KMS-11 (cell line): ENCODE data around the gene MAST4.

Experiments
- H2AFZ ChIP-seq: fragments of 200-600 bp; sonication (generic); 2 replicates; pipeline ENCODE4 v1.6.1; 2016; ENCODE audit warnings: antibody characterized with exemption, mixed run types, low read depth
- H3K27ac ChIP-seq: fragments of 200-600 bp; sonication (generic); 2 replicates; pipeline ENCODE4 v1.6.1; 2016; ENCODE audit warnings: mild to moderate bottlenecking, mixed run types
- H3K27me3 ChIP-seq: fragments of 200-600 bp; sonication (generic); 2 replicates; pipeline ENCODE4 v1.6.1; 2017; ENCODE audit warnings: mild to moderate bottlenecking, low read depth, mixed run types, moderate library complexity; ENCODE audit not compliant: insufficient read depth
- H3K36me3 ChIP-seq: fragments of 200-600 bp; sonication (generic); 2 replicates; pipeline ENCODE4 v1.6.1; 2017; ENCODE audit warnings: mild to moderate bottlenecking, mixed run types; ENCODE audit not compliant: insufficient read depth
- H3K4me1 ChIP-seq: fragments of 200-600 bp; sonication (generic); 2 replicates; pipeline ENCODE4 v1.6.1; 2016; ENCODE audit warnings: mild to moderate bottlenecking, low read depth, mixed run types; ENCODE audit not compliant: poor library complexity, severe bottlenecking
- H3K4me2 ChIP-seq: fragments of 200-600 bp; sonication (generic); 2 replicates; pipeline ENCODE4 v1.7.0; 2016; ENCODE audit warnings: mild to moderate bottlenecking, mixed run types
- H3K4me3 ChIP-seq: fragments of 200-600 bp; sonication (generic); IDR thresholded peaks from 2 replicates; pipeline ENCODE4 v1.6.1; 2017; ENCODE audit warnings: low read depth, low read length, mixed read lengths; ENCODE audit not compliant: insufficient read depth
- H3K79me2 ChIP-seq: fragments of 200-600 bp; sonication (generic); 2 replicates; pipeline ENCODE4 v1.6.1; 2016; ENCODE audit warnings: low read depth, mixed run types; ENCODE audit not compliant: insufficient read depth
- H3K9ac ChIP-seq: fragments of 200-600 bp; sonication (generic); 2 replicates; pipeline ENCODE4 v1.6.1; 2016; ENCODE audit warnings: mild to moderate bottlenecking, mixed run types
- H4K20me1 ChIP-seq: fragments of 200-600 bp; sonication (generic); 2 replicates; pipeline ENCODE4 v1.6.1; 2016; ENCODE audit warnings: mild to moderate bottlenecking, mixed run types; ENCODE audit not compliant: insufficient read depth
- TF ChIP-seq, protein P1 (sequence below): fragments of 200-600 bp; sonication (generic); conservative IDR thresholded peaks from 2 replicates; pipeline ENCODE4 v1.6.1; 2017; ENCODE audit warnings: low read depth, mild to moderate bottlenecking, antibody characterized with exemption, low read length, moderate library complexity, mixed read lengths

The MAST4 gene

DNA sequence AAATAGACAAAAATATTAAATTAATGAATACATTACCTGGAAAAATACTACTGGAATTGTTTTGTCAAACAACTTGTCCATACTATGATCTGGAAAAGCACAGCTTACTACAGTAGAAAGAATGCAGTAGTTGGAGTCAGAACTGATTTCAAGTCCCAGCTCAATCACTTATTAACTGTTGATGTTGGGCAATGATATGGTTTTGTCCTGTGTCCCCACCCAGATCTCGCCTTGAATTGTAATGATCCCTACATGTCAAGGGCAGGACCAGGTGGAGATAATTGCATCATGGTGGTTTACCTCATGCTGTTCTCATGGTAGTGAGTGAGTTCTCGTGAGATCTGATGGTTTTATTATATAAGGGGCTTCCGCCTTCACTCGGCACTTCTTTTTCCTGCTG is 352.9 kb downstream of the MAST4 start:
- TF ChIP-seq, protein P1, sequence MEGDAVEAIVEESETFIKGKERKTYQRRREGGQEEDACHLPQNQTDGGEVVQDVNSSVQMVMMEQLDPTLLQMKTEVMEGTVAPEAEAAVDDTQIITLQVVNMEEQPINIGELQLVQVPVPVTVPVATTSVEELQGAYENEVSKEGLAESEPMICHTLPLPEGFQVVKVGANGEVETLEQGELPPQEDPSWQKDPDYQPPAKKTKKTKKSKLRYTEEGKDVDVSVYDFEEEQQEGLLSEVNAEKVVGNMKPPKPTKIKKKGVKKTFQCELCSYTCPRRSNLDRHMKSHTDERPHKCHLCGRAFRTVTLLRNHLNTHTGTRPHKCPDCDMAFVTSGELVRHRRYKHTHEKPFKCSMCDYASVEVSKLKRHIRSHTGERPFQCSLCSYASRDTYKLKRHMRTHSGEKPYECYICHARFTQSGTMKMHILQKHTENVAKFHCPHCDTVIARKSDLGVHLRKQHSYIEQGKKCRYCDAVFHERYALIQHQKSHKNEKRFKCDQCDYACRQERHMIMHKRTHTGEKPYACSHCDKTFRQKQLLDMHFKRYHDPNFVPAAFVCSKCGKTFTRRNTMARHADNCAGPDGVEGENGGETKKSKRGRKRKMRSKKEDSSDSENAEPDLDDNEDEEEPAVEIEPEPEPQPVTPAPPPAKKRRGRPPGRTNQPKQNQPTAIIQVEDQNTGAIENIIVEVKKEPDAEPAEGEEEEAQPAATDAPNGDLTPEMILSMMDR: no peak
- Histone ChIP-seq H3K27me3 (no peaks in the 10 kb centered on the region), H3K79me2 (no peaks in the 10 kb centered on the region), H3K9ac (no peak overlapping the region), H3K4me3 (no peak overlapping the region), H4K20me1 (no peaks in the 10 kb centered on the region), H3K27ac (no peak overlapping the region), H3K36me3 (no peaks in the 10 kb centered on the region), H2AFZ (no peak overlapping the region), H3K4me1 (peaks cover 3% of the 10 kb centered on the region), H3K4me2 (no peak overlapping the region)

DNA sequence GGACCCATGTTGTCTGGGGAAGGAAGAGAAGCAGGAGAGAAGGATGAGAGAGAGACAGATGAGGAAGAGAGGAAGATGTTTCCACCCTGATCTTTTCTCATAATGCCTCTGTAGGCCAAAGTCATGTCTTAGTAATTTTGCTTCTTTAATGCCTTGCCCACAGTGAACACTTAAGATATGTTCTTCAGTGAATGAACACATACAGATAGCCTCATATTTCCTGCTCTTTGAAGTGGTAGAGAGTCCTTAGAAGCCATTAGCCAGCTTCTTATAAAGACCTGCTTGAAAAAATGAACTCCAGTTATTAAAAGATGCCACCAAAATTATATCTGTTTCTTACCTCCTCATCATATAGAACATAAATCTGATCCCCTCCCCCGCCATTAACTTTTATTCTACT is 356.0 kb downstream of the MAST4 start:
- Histone ChIP-seq H2AFZ (no peak overlapping the region), H3K27me3 (no peaks in the 10 kb centered on the region), H4K20me1 (no peaks in the 10 kb centered on the region), H3K9ac (no peak overlapping the region), H3K79me2 (no peaks in the 10 kb centered on the region), H3K4me3 (no peak overlapping the region), H3K36me3 (no peaks in the 10 kb centered on the region), H3K27ac (no peak overlapping the region), H3K4me2 (no peak overlapping the region), H3K4me1 (no peaks in the 10 kb centered on the region)
- TF ChIP-seq, protein P1: no peak

DNA sequence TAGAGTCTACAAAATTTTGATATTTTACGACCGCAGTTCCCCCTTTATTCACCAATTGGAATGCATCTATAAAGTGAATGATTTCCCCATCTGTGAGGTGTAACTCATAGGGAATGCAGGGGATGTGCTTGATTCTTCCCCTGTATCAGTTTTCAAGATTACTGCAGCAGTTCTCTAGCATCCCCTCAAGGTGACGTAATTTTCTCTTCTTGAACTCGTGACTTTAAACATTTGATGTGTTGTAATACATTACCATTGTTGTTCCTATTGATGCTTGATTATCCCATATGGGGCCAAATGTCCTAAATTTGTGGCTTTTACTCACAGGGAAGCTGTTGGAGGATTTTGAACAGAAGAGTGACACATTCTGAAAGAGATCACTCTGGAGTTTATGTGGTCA is 360.2 kb downstream of the MAST4 start:
- no peak overlapping the region for H2AFZ ChIP-seq
- H3K36me3 ChIP-seq: no peaks in the 10 kb centered on the region
- H3K27me3 ChIP-seq: no peaks in the 10 kb centered on the region
- H3K79me2 ChIP-seq: no peaks in the 10 kb centered on the region
- H3K4me2 ChIP-seq: no peak overlapping the region
- no peak overlapping the region for H3K9ac ChIP-seq
- TF ChIP-seq, protein P1: no peak
- no peak overlapping the region for H3K4me3 ChIP-seq
- H3K4me1 ChIP-seq: no peaks in the 10 kb centered on the region
- no peak overlapping the region for H3K27ac ChIP-seq
- H4K20me1 ChIP-seq: no peaks in the 10 kb centered on the region

DNA sequence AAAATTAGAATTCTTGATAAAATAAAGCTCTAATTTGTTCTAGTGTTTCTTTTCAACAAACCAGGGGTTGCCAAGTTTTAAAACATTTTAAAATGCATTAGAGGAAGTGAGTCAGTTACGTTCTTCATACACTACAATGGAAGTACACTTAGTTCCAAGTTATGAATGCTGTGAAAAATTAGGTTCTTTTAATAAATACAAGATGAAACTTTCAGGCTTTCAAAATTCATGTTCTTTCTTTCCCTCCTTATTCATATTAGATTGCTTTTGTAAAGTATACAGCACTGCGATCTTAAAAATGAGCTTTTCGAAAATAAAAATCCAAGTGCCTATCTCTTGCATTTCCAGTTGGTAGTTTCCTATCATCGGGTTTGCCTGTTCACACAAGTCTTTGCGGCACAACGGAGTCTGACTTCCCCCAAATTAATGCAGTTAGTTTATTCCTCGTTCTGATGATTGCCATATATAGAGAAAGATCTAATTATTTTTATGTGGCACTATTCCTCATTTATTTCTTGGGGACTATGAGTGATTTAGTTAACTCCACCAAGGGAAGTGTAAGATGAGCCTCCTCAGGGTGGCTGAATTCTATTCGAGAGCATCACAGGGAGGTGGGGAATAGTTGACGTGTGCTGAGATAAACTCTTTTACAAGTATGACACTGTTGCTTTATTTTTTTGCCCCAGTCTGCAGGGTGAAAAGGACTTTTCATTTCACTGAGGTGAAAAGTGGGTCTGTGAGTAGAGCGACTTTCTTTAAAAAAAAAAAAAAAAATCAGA is 362.2 kb downstream of the MAST4 start:
- Histone ChIP-seq H4K20me1 (no peaks in the 10 kb centered on the region), H3K27ac (no peak overlapping the region), H3K79me2 (no peaks in the 10 kb centered on the region), H3K9ac (no peak overlapping the region), H3K36me3 (no peaks in the 10 kb centered on the region), H2AFZ (no peak overlapping the region), H3K27me3 (no peaks in the 10 kb centered on the region), H3K4me1 (no peaks in the 10 kb centered on the region), H3K4me2 (no peak overlapping the region), H3K4me3 (no peak overlapping the region)
- TF ChIP-seq, protein P1: no peak
